ENCODE measurements around the gene POLK.
"Not testable (repeated sequence)": the region's sequence is repeated elsewhere in the genome, so short reads cannot be mapped to it uniquely, and the experiment has no call there.

POLK gene

GRCh38 chr5:75566710-75567309, 55.1 kb downstream of the POLK start:
- Histone ChIP-seq H3K36me3 (peaks cover 21 to 71% (median 40%) of the 10 kb centered on the region in 11 experiments), H3K9ac (no peak overlapping the region), H3K27ac (peak overlapping the region in 9 of 11 experiments; percentile 17 to 61 (median 49); a peak in 15 of 22 replicates), H3K4me1 (peaks cover 16 to 62% (median 29%) of the 10 kb centered on the region in 10 experiments), H4K20me1 (peaks cover 0 to 31% (median 0%) of the 10 kb centered on the region in 11 experiments; a peak in 6 of 22 replicates), H3K4me2 (peak overlapping the region; percentile 36 to 81 (median 57); a peak in 21 of 22 replicates), H3K4me3 (no peak overlapping the region), H3K27me3 (no peaks in the 10 kb centered on the region), H3K9me3 (replicated peaks in 1 of 11) (peaks cover 25 to 51% (median 39%) of the 10 kb centered on the region in 11 experiments)
- no peak for TF ChIP-seq Cebpa-rat (IDR thresholded peaks at IDR 0.05)

GRCh38 chr5:75567710-75568109, 56.0 kb downstream of the POLK start:
- no peak for TF ChIP-seq Cebpa-rat (IDR thresholded peaks at IDR 0.05)
- H3K4me1 ChIP-seq: peaks cover 16 to 62% (median 30%) of the 10 kb centered on the region in 10 experiments
- H3K9me3 ChIP-seq (replicated peaks in 1 of 11): peaks cover 20 to 44% (median 33%) of the 10 kb centered on the region in 11 experiments
- no peak overlapping the region for H3K4me3 ChIP-seq
- H4K20me1 ChIP-seq: peaks cover 0 to 31% (median 0%) of the 10 kb centered on the region in 11 experiments; a peak in 6 of 22 replicates
- H3K36me3 ChIP-seq: peaks cover 21 to 64% (median 40%) of the 10 kb centered on the region in 11 experiments
- peak overlapping the region in 1 of 11 experiments; percentile 11; a peak in 2 of 22 replicates for H3K27ac ChIP-seq
- H3K27me3 ChIP-seq: no peaks in the 10 kb centered on the region
- H3K9ac ChIP-seq: no peak overlapping the region
- peak overlapping the region in 6 of 11 experiments; percentile 50 to 81 (median 64); a peak in 9 of 22 replicates for H3K4me2 ChIP-seq

DNA sequence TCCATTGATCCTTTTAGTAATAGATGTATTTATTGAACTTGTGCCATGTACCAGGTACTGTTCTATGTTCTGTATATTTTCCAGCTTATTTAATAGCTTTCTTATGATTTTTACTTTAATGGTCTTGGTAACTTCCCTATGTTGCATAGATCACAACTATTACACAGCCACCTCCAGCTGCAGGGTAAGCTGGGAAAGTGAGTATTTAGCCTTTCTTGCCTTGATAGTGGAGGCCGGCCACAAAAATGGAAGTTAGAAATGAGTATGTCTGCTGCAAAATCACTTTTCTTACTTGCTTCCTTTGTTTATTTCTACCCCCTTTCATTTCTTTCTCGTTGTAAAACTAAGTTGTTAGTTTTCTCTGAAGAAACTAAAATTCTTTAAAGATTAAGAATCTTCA, 56.5 kb downstream of the POLK start:
- Histone ChIP-seq H4K20me1 (peaks cover 0 to 31% (median 0%) of the 10 kb centered on the region in 11 experiments; a peak in 6 of 22 replicates), H3K27me3 (no peaks in the 10 kb centered on the region), H3K9ac (no peak overlapping the region), H3K36me3 (peaks cover 21 to 59% (median 36%) of the 10 kb centered on the region in 11 experiments), H3K9me3 (replicated peaks in 1 of 11) (peaks cover 15 to 39% (median 28%) of the 10 kb centered on the region in 11 experiments), H3K4me3 (no peak overlapping the region), H3K27ac (no peak overlapping the region), H3K4me2 (peak overlapping the region in 4 of 11 experiments; percentile 60 to 81 (median 72); a peak in 6 of 22 replicates), H3K4me1 (peaks cover 16 to 62% (median 30%) of the 10 kb centered on the region in 10 experiments)
- no peak for TF ChIP-seq Cebpa-rat (IDR thresholded peaks at IDR 0.05)

DNA sequence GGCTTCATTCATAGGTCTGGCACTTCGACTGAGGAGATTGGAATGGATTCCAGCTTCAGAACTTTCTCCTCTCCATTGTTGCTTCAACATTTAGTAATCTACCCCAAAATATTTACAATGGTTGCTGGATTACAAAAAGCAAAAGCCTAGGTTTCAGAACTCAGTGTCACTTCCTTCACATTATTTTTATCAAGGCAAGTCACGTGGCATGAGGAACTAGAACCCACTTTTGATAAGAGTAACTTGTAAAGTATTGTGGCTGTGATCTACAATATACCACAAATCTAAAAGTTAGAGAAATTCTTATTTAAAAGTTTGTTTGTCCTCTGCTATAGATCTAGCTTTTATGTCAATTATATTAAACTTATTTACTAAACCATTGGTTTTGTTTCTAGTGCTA, 59.9 kb downstream of the POLK start:
- Histone ChIP-seq H3K36me3 (peaks cover 8 to 42% (median 26%) of the 10 kb centered on the region in 11 experiments), H3K4me2 (peak overlapping the region; percentile 36 to 66 (median 56); a peak in 21 of 22 replicates), H3K4me1 (peaks cover 39 to 62% (median 46%) of the 10 kb centered on the region in 10 experiments), H3K27me3 (no peaks in the 10 kb centered on the region), H4K20me1 (peaks cover 0 to 19% (median 0%) of the 10 kb centered on the region in 11 experiments; a peak in 5 of 22 replicates), H3K9ac (peak overlapping the region in 1 of 11 experiments; percentile 32; a peak in 1 of 22 replicates), H3K27ac (peak overlapping the region in 6 of 11 experiments; percentile 26 to 57 (median 46); a peak in 9 of 22 replicates), H3K4me3 (no peak overlapping the region), H3K9me3 (replicated peaks in 1 of 11) (peaks cover 0 to 8% (median 3%) of the 10 kb centered on the region in 11 experiments; a peak in 8 of 22 replicates)
- no peak for TF ChIP-seq Cebpa-rat (IDR thresholded peaks at IDR 0.05)

GRCh38 chr5:75574791-75575190, 63.1 kb downstream of the POLK start:
- Histone ChIP-seq H3K9me3 (replicated peaks in 1 of 11) (peaks cover 0 to 7% (median under 1%) of the 10 kb centered on the region in 11 experiments; a peak in 6 of 22 replicates), H3K4me3 (peak overlapping the region in 2 of 10 experiments; percentile 9 to 19; a peak in 3 of 20 replicates), H3K27me3 (no peaks in the 10 kb centered on the region), H3K27ac (peak overlapping the region in 9 of 11 experiments; percentile 7 to 65 (median 45); a peak in 16 of 22 replicates), H3K4me2 (peak overlapping the region; percentile 27 to 81 (median 71); a peak in 21 of 22 replicates), H3K4me1 (peaks cover 24 to 42% (median 34%) of the 10 kb centered on the region in 10 experiments), H4K20me1 (no peaks in the 10 kb centered on the region; a peak in 2 of 22 replicates), H3K9ac (peak overlapping the region in 6 of 11 experiments; percentile 17 to 36 (median 30); a peak in 6 of 22 replicates), H3K36me3 (peaks cover 29 to 62% (median 40%) of the 10 kb centered on the region in 11 experiments)
- no peak for TF ChIP-seq Cebpa-rat (IDR thresholded peaks at IDR 0.05)

DNA sequence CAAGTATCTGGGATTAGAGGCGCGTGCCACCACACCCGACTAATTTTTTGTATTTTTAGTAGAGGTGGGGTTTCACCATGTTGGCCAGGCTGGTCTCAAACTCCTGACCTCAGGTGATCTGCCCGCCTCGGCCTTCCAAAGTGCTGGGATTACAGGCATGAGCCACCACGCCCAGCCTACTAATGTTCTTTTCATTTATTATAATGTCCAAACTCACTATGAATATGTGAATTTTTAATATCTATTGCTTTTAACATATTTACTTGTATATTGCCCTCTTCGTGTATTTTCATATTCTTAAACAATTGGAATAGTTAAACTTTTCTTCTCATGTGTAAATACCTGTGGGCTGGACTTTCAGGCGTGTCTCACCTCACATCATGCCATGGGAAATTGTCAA, 66.6 kb downstream of the POLK start:
- not testable (repeated sequence) for H4K20me1 ChIP-seq; H3K4me3 ChIP-seq; H3K27me3 ChIP-seq; H3K4me2 ChIP-seq; H3K9me3 ChIP-seq (replicated peaks in 1 of 11); H3K27ac ChIP-seq; H3K9ac ChIP-seq
- H3K36me3 ChIP-seq: peaks cover 39 to 72% (median 53%) of the 10 kb centered on the region in 11 experiments
- H3K4me1 ChIP-seq: peaks cover 19 to 36% (median 24%) of the 10 kb centered on the region in 10 experiments

DNA sequence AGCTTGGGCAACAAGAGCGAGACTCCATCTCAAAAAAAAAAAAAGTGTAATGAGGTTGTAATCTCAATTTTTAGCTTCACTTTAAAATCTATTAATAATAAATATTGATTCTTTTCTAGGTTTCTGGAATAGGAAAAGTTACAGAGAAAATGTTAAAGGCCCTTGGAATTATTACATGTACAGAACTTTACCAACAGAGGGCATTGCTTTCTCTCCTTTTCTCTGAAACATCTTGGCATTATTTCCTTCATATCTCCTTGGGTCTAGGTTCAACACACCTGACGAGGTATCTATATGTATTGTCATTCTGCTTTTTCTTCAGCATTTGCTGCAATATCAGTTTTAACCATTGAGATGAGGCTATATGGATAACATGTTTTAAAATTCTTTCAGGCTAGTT, 73.0 kb downstream of the POLK start:
- H3K9ac ChIP-seq: no peak overlapping the region
- no peaks in the 10 kb centered on the region for H3K9me3 ChIP-seq (replicated peaks in 1 of 11)
- no peaks in the 10 kb centered on the region for H4K20me1 ChIP-seq
- H3K27me3 ChIP-seq: no peaks in the 10 kb centered on the region
- H3K27ac ChIP-seq: no peak overlapping the region
- H3K4me2 ChIP-seq: no peak overlapping the region
- H3K4me1 ChIP-seq: peaks cover 0 to 4% (median 0%) of the 10 kb centered on the region in 10 experiments; a peak in 3 of 20 replicates
- peaks cover 27 to 83% (median 59%) of the 10 kb centered on the region in 11 experiments for H3K36me3 ChIP-seq
- no peak overlapping the region for H3K4me3 ChIP-seq
- TF ChIP-seq Cebpa-rat (IDR thresholded peaks at IDR 0.05): no peak

- Histone ChIP-seq H3K4me1 (no peaks in the 10 kb centered on the region), H3K27ac (no peak overlapping the region), H3K4me2 (no peak overlapping the region), H4K20me1 (no peaks in the 10 kb centered on the region), H3K9ac (no peak overlapping the region), H3K27me3 (no peaks in the 10 kb centered on the region), H3K4me3 (no peak overlapping the region), H3K36me3 (peaks cover 32 to 90% (median 68%) of the 10 kb centered on the region in 11 experiments), H3K9me3 (replicated peaks in 1 of 11) (no peaks in the 10 kb centered on the region)
- no peak for TF ChIP-seq Cebpa-rat (IDR thresholded peaks at IDR 0.05)
Measured at GRCh38 chr5:75588666-75589065, 77.0 kb downstream of the POLK start.

DNA sequence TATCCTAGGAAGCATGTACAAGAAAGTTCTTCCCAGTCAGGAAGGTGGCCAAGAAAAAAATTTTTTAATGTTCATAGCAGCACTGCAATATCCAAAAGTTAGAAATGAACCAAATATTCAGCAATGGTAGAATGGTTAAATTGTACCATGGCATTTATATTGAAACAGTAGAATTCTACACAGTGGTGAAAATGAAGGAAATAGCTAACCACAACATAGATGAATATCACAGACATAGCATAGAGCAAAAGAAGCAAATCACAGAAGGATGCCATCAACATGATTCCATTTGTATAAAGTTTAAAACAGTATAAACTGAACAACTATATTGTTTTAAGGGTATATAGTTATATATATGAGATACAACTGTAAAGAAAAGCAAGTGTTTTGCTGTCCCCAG, 88.8 kb downstream of the POLK start:
- Histone ChIP-seq H3K36me3 (peaks cover 14 to 81% (median 33%) of the 10 kb centered on the region in 11 experiments; a peak in 20 of 22 replicates), H3K4me3 (no peak overlapping the region), H4K20me1 (no peaks in the 10 kb centered on the region), H3K27ac (no peak overlapping the region), H3K4me1 (no peaks in the 10 kb centered on the region), H3K27me3 (no peaks in the 10 kb centered on the region), H3K9me3 (replicated peaks in 1 of 11) (no peaks in the 10 kb centered on the region), H3K4me2 (no peak overlapping the region), H3K9ac (no peak overlapping the region)
- TF ChIP-seq Cebpa-rat (IDR thresholded peaks at IDR 0.05): no peak
